Measurements from ENCODE around the gene NFIC.

- no peak for TF ChIP-seq EZH2 (IDR thresholded peaks at IDR 0.05; ENCODE audit: insufficient read depth, low read length)
- TF ChIP-seq, protein P1, sequence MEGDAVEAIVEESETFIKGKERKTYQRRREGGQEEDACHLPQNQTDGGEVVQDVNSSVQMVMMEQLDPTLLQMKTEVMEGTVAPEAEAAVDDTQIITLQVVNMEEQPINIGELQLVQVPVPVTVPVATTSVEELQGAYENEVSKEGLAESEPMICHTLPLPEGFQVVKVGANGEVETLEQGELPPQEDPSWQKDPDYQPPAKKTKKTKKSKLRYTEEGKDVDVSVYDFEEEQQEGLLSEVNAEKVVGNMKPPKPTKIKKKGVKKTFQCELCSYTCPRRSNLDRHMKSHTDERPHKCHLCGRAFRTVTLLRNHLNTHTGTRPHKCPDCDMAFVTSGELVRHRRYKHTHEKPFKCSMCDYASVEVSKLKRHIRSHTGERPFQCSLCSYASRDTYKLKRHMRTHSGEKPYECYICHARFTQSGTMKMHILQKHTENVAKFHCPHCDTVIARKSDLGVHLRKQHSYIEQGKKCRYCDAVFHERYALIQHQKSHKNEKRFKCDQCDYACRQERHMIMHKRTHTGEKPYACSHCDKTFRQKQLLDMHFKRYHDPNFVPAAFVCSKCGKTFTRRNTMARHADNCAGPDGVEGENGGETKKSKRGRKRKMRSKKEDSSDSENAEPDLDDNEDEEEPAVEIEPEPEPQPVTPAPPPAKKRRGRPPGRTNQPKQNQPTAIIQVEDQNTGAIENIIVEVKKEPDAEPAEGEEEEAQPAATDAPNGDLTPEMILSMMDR (IDR thresholded peaks at IDR 0.05; ENCODE audit: insufficient read depth, low read depth, low read length): no peak
Observed at GRCh38 chr19:3413796-3414327, 47.5 kb downstream of the NFIC start.

Measured in astrocyte (in vitro differentiated cells and primary cell).